Osteocyte (in vitro differentiated cells): ENCODE measurements around the gene CHST13. TPM values are rescaled to one million over a fixed set of nuclear protein-coding genes. Genes with fewer than 3 reads are reported as not detected.

Experiments used
- DNase-seq: peaks from one replicate; pipeline ENCODE4 v3.0.0; 2021; ENCODE audit warnings: mixed read lengths; ENCODE audit not compliant: unreplicated experiment; ENCODE audit errors: extremely low spot score
- H3K27ac Mint-ChIP-seq: one replicate; pipeline ENCODE4 v1.8.0; 2021; ENCODE audit warnings: mild to moderate bottlenecking, mixed read lengths; ENCODE audit not compliant: unreplicated experiment
- H3K27me3 Mint-ChIP-seq: one replicate; pipeline ENCODE4 v1.8.0; 2021; ENCODE audit warnings: mixed read lengths; ENCODE audit not compliant: unreplicated experiment
- H3K36me3 Mint-ChIP-seq: one replicate; pipeline ENCODE4 v1.8.0; 2021; ENCODE audit warnings: mixed read lengths; ENCODE audit not compliant: unreplicated experiment
- H3K4me1 Mint-ChIP-seq: one replicate; pipeline ENCODE4 v1.8.0; 2021; ENCODE audit warnings: mixed read lengths; ENCODE audit not compliant: unreplicated experiment
- H3K4me3 Mint-ChIP-seq: one replicate; pipeline ENCODE4 v1.8.0; 2021; ENCODE audit warnings: mild to moderate bottlenecking, moderate library complexity, mixed read lengths; ENCODE audit not compliant: unreplicated experiment
- H3K9me3 Mint-ChIP-seq: one replicate; pipeline ENCODE4 v1.8.0; 2021; ENCODE audit warnings: mixed read lengths; ENCODE audit not compliant: unreplicated experiment
- CTCF ChIP-seq: fragments of 200-600 bp; sonication (generic); IDR thresholded peaks from 2 replicates; pipeline ENCODE4 v1.5.0; 2021; ENCODE audit warnings: antibody characterized with exemption, mild to moderate bottlenecking, moderate library complexity
- total RNA-seq: library from RNA; stranded (reverse); gene quantifications from 2 replicates; pipeline ENCODE4 v1.2.1, GENCODE V29; 2021

The CHST13 gene
- total RNA-seq, 1 donor from 2014 or later: not detected

- Mint-ChIP-seq H3K27ac (no peak overlapping the region), H3K36me3 (no peaks in the 10 kb centered on the region), H3K9me3 (no peaks in the 10 kb centered on the region), H3K4me3 (no peak overlapping the region), H3K27me3 (peaks cover 9% of the 10 kb centered on the region), H3K4me1 (peaks cover 2% of the 10 kb centered on the region)
- no peak for TF ChIP-seq CTCF
- DNase-seq: no peak
Observed at GRCh38 chr3:126509597-126510307, 14.2 kb upstream of the CHST13 start.

- Mint-ChIP-seq H3K4me1 (peaks cover 2% of the 10 kb centered on the region), H3K27ac (no peak overlapping the region), H3K36me3 (no peaks in the 10 kb centered on the region), H3K27me3 (peaks cover 3% of the 10 kb centered on the region), H3K9me3 (no peaks in the 10 kb centered on the region), H3K4me3 (no peak overlapping the region)
- TF ChIP-seq CTCF: no peak
- no peak for DNase-seq
Observed at GRCh38 chr3:126510308-126510910, 13.5 kb upstream of the CHST13 start.

- DNase-seq: no peak
- no peak overlapping the region for H3K27ac Mint-ChIP-seq
- no peak overlapping the region for H3K4me3 Mint-ChIP-seq
- no peak for TF ChIP-seq CTCF
- peaks cover 2% of the 10 kb centered on the region for H3K4me1 Mint-ChIP-seq
- H3K9me3 Mint-ChIP-seq: no peaks in the 10 kb centered on the region
- H3K36me3 Mint-ChIP-seq: no peaks in the 10 kb centered on the region
- peaks cover under 1% of the 10 kb centered on the region for H3K27me3 Mint-ChIP-seq
Observed at GRCh38 chr3:126511291-126511690, 12.7 kb upstream of the CHST13 start.

- Mint-ChIP-seq H3K4me3 (no peak overlapping the region), H3K4me1 (peaks cover 2% of the 10 kb centered on the region), H3K9me3 (no peaks in the 10 kb centered on the region), H3K27me3 (no peaks in the 10 kb centered on the region), H3K27ac (no peak overlapping the region), H3K36me3 (no peaks in the 10 kb centered on the region)
- no peak for TF ChIP-seq CTCF
- DNase-seq: no peak
Observed at GRCh38 chr3:126512026-126512425, 11.9 kb upstream of the CHST13 start.

- no peak overlapping the region for H3K4me3 Mint-ChIP-seq
- TF ChIP-seq CTCF: no peak
- no peaks in the 10 kb centered on the region for H3K9me3 Mint-ChIP-seq
- H3K27ac Mint-ChIP-seq: no peak overlapping the region
- H3K4me1 Mint-ChIP-seq: peaks cover 2% of the 10 kb centered on the region
- no peaks in the 10 kb centered on the region for H3K36me3 Mint-ChIP-seq
- no peak for DNase-seq
- H3K27me3 Mint-ChIP-seq: no peaks in the 10 kb centered on the region
Observed at GRCh38 chr3:126512916-126513650, 10.9 kb upstream of the CHST13 start.
